Measurements from ENCODE around the gene SMIM38. TPM values are rescaled to one million over a fixed set of nuclear protein-coding genes. Genes with fewer than 3 reads are reported as not detected.

The SMIM38 gene
- total and polyA plus RNA-seq, 2 donors: 0.09 to 0.24 TPM

DNA sequence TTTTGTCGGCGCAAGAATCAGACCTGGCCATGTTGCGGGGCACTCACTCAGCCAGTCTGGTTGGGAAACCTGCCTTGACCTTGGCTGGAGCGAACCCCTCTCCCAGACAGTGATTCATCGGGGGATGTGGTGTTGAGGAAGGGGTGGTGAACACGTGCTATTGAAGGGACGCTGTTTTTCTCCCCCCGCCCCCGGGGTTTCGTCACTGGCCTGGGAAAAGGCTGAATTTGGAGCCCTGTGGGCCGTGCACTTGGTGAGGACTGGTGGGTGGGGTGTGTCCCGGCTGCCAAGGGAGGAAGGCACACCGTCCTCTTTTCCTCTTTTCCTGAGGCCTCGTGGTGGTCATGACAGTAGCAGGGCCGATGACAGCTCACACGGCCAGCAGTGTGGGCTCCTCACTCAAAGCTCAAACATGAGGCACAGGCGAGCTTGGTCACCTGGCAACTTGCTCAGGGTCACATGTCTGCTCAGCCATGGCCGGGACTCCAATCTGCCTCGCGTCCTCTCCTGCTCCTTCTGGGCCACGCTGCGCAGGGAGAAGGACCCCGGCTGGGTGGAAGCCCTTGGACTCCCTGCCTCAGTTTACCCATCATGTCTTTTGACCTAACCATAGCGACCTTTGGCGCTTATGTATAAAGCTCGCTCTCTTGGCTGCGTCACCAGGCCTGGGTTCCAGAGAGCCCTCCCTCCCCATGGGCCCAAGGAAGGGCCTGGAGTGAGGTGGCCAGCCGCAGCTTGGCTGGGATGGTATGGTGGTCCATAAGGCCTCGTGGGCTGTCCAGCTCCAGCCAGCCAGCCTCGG, 49.4 kb downstream of the SMIM38 start:
- WGBS: 95% methylated on average over 30 of the region's 30 CpGs
- Histone ChIP-seq H3K4me3 (ENCODE audit: low read length in 2 of 2) (no peak overlapping the region), H3K27me3 (ENCODE audit: control insufficient read depth in 2 of 2, insufficient read depth in 1 of 2, low read length in 1 of 2) (peaks cover 0 to 12% of the 10 kb centered on the region in 2 donors), H3K27ac (ENCODE audit: low read depth in 1 of 2, low read length in 1 of 2) (no peak overlapping the region), H3K4me1 (ENCODE audit: control insufficient read depth in 2 of 2, insufficient read depth in 2 of 2, low read length in 2 of 2) (no peaks in the 10 kb centered on the region), H3K36me3 (ENCODE audit: control insufficient read depth in 2 of 2, insufficient read depth in 2 of 2, low read length in 1 of 2) (no peaks in the 10 kb centered on the region), H3K9me3 (ENCODE audit: control insufficient read depth in 2 of 2, insufficient read depth in 1 of 2, low read length in 1 of 2) (peaks cover 0 to 8% of the 10 kb centered on the region in 2 donors)
- DNase-seq (ENCODE audit: low read depth in 6 of 9, low spot score in 9 of 9): no peak

Other genes with a start within 250 kb of the SMIM38 start
- not detected for gene MRGPRD, start 174.9 kb upstream of the SMIM38 start, total RNA-seq
- gene MRGPRD, start 174.9 kb upstream of the SMIM38 start, polyA plus RNA-seq: 0.05 TPM
- gene MRGPRF, start 142.7 kb upstream of the SMIM38 start, total RNA-seq: 0.57 TPM
- 4.7 TPM for gene MRGPRF, start 142.7 kb upstream of the SMIM38 start, polyA plus RNA-seq
- gene TPCN2, start 107.0 kb upstream of the SMIM38 start, total RNA-seq: 5.3 TPM
- gene TPCN2, start 107.0 kb upstream of the SMIM38 start, polyA plus RNA-seq: 9.8 TPM
- 0.38 TPM for gene MYEOV, start 138.2 kb downstream of the SMIM38 start, total RNA-seq
- gene MYEOV, start 138.2 kb downstream of the SMIM38 start, polyA plus RNA-seq: 0.64 TPM

All from thymus (tissue), 11 donors.